ENCODE data around the gene KLC3.

- no peak for TF ChIP-seq CTCF (IDR thresholded peaks at IDR 0.05)
- no peak for TF ChIP-seq ZFX (IDR thresholded peaks at IDR 0.05; ENCODE audit: borderline replicate concordance)
Measured at GRCh38 chr19:45302416-45302815, 38.1 kb upstream of the KLC3 start.
